ENCODE data around the gene NOL4L. TPM values are rescaled to one million over a fixed set of nuclear protein-coding genes. Genes with fewer than 3 reads are reported as not detected.

NOL4L gene
- total and polyA plus RNA-seq, 2 donors (not counting 3 experiments of a cell fraction or from before 2014, with no cell fraction given), result 55.2 to 79.6 TPM

DNA sequence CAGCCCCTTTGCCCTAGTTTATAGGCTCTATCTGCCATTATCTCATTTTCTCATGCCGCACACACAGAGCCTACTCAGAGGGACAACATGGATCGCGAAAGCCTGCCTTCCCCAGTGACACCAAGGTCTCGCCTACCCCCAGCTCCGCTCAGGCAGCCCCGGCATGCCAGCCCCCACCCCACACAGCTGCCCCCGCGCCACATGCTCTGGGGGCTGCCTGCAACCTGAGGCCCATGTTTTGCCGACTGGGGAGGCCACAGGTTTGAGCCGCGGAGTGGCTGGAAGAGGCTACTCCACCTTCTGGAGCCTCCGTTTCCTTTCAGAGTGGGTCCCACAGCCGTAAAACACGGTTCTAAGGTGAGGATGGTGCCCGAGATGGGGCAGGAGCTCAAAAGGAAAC is 124.9 kb downstream of the NOL4L start:
- Histone ChIP-seq H3K36me3 (ENCODE audit: control insufficient read depth in 2 of 2, extremely low read depth in 1 of 2, insufficient read depth in 2 of 2, low read length in 2 of 2) (peaks cover 9 to 37% of the 10 kb centered on the region in 2 experiments), H3K9me1 (replicated peaks; ENCODE audit: control insufficient read depth, extremely low read depth, insufficient read depth, low read length) (no peaks in the 10 kb centered on the region), H3K4me2 (ENCODE audit: insufficient read depth, low read length) (no peak overlapping the region), H3K4me1 (ENCODE audit: control insufficient read depth, extremely low read depth, insufficient read depth, low read length) (peaks cover 33% of the 10 kb centered on the region), H3K4me3 (replicated peaks in 1 of 3; ENCODE audit: insufficient read depth in 1 of 3, low read depth in 1 of 3, low read length in 3 of 3) (no peak overlapping the region), H3K79me2 (ENCODE audit: control insufficient read depth, insufficient read depth, low read length) (peaks cover 100% of the 10 kb centered on the region), H2AFZ (ENCODE audit: low read depth, low read length) (no peak overlapping the region), H3K9me3 (replicated peaks; ENCODE audit: control insufficient read depth, insufficient read depth, low read length) (no peaks in the 10 kb centered on the region), H4K20me1 (replicated peaks; ENCODE audit: control insufficient read depth, extremely low read depth, insufficient read depth, low read length) (no peaks in the 10 kb centered on the region), H3K27me3 (ENCODE audit: control insufficient read depth in 2 of 2, insufficient read depth in 2 of 2, low read length in 2 of 2) (no peaks in the 10 kb centered on the region), H3K9ac (replicated peaks; ENCODE audit: extremely low read depth, insufficient read depth, low read length) (no peak overlapping the region), H3K27ac (ENCODE audit: insufficient read depth, low read depth, low read length) (no peak overlapping the region)
- ChIA-PET POLR2A (no interaction called here), CTCF (no interaction called here)
- dilution Hi-C loops (cut with MboI; ENCODE audit: extremely low pct_ligation_motif_present, low sequenced_read_pairs), result no loop called here
- DNase-seq (ENCODE audit: low read depth, low spot score) (no peak), FAIRE-seq (no peak)
- TF ChIP-seq JUN (IDR thresholded peaks at IDR 0.05; ENCODE audit: borderline replicate concordance, insufficient read depth, insufficient read length, low read depth) (no peak), POLR2AphosphoS5 (IDR thresholded peaks at IDR 0.05; ENCODE audit: insufficient read depth, low read depth, low read length) (no peak), GATA2 (IDR thresholded peaks at IDR 0.05; ENCODE audit: insufficient read depth, insufficient read length, low read depth, low read length) (no peak), POLR2A (IDR thresholded peaks at IDR 0.05; ENCODE audit: low read depth, low read length) (no peak), EZH2 (IDR thresholded peaks at IDR 0.05; ENCODE audit: borderline replicate concordance, low read depth, low read length, severe bottlenecking) (no peak), MYC (IDR thresholded peaks at IDR 0.05; ENCODE audit: low read depth, low read length) (no peak), FOS (IDR thresholded peaks at IDR 0.05; ENCODE audit: borderline replicate concordance, insufficient read depth, low read length) (no peak)
- TF ChIP-seq, protein P1, sequence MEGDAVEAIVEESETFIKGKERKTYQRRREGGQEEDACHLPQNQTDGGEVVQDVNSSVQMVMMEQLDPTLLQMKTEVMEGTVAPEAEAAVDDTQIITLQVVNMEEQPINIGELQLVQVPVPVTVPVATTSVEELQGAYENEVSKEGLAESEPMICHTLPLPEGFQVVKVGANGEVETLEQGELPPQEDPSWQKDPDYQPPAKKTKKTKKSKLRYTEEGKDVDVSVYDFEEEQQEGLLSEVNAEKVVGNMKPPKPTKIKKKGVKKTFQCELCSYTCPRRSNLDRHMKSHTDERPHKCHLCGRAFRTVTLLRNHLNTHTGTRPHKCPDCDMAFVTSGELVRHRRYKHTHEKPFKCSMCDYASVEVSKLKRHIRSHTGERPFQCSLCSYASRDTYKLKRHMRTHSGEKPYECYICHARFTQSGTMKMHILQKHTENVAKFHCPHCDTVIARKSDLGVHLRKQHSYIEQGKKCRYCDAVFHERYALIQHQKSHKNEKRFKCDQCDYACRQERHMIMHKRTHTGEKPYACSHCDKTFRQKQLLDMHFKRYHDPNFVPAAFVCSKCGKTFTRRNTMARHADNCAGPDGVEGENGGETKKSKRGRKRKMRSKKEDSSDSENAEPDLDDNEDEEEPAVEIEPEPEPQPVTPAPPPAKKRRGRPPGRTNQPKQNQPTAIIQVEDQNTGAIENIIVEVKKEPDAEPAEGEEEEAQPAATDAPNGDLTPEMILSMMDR (IDR thresholded peaks at IDR 0.05; ENCODE audit: extremely low read depth in 1 of 2, insufficient read depth in 1 of 2, low read depth in 1 of 2, low read length in 2 of 2), result no peak
- TF ChIP-seq, protein P2, sequence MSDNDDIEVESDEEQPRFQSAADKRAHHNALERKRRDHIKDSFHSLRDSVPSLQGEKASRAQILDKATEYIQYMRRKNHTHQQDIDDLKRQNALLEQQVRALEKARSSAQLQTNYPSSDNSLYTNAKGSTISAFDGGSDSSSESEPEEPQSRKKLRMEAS (IDR thresholded peaks at IDR 0.05; ENCODE audit: insufficient read depth, insufficient read length), result no peak
- BruUV-seq (replicated peaks), result no TSS peak
- intact Hi-C loops (cut with micrococcal nuclease), result no loop called here

All from endothelial cell of umbilical vein (primary cell).